CD4-positive, alpha-beta memory T cell (primary cell): ENCODE data around the gene ERICH3. TPM values are rescaled to one million over a fixed set of nuclear protein-coding genes. Genes with fewer than 3 reads are reported as not detected.

Experiments used
- CTCF ChIA-PET: fragments of 350-600 bp; sonication (Branson Sonifier 250); formaldehyde crosslinking; loops from one replicate; lab custom pipeline; 2021; ENCODE audit warnings: inconsistent platforms; ENCODE audit not compliant: partially characterized antibody; lab: Charles Lee
- POLR2A ChIA-PET: fragments of 350-600 bp; sonication (Branson Sonifier 250); formaldehyde crosslinking; loops from one replicate; lab custom pipeline; 2021; ENCODE audit not compliant: partially characterized antibody; lab: Charles Lee
- DNase-seq, 5 donors: peaks; one replicate each; pipeline versions ENCODE4 v3.0.0 to v3.0.0-alpha.2; 2020 to 2022; ENCODE audit warnings: mixed read lengths in 1 of 5
- H3K27ac ChIP-seq: one replicate; pipeline ENCODE4 v1.7.0; 2013; ENCODE audit warnings: low read depth, low read length
- H3K27me3 ChIP-seq: 2 replicates; pipeline ENCODE4 v1.7.0; 2013; ENCODE audit warnings: mild to moderate bottlenecking, low read length, moderate library complexity; ENCODE audit not compliant: insufficient read depth
- H3K36me3 ChIP-seq: 2 replicates; pipeline ENCODE4 v1.7.0; 2013; ENCODE audit warnings: mild to moderate bottlenecking, low read length, moderate library complexity; ENCODE audit not compliant: insufficient read depth
- H3K4me1 ChIP-seq: 2 replicates; pipeline ENCODE4 v1.7.0; 2013; ENCODE audit warnings: mild to moderate bottlenecking, low read length, moderate library complexity; ENCODE audit not compliant: insufficient read depth
- H3K4me3 ChIP-seq, 2 donors: one replicate each; pipeline ENCODE4 v1.7.0; 2013; ENCODE audit warnings: low read length in 2 of 2, mild to moderate bottlenecking in 1 of 2
- H3K9me3 ChIP-seq, 2 donors: one replicate each; pipeline ENCODE4 v1.7.0; 2013; ENCODE audit warnings: low read length in 2 of 2, control low read depth in 1 of 2; ENCODE audit not compliant: control insufficient read depth in 1 of 2
- H3K27ac Mint-ChIP-seq, 7 donors: one replicate each; pipeline ENCODE4 v1.8.0; 2020 to 2021; ENCODE audit warnings: mixed read lengths in 7 of 7, mild to moderate bottlenecking in 6 of 7, inconsistent platforms in 3 of 7, moderate library complexity in 3 of 7
- H3K27me3 Mint-ChIP-seq, 2 donors: one replicate each; pipeline ENCODE4 v1.8.0; 2020 to 2021; ENCODE audit warnings: mixed read lengths in 2 of 2
- H3K36me3 Mint-ChIP-seq, 2 donors: one replicate each; pipeline ENCODE4 v1.8.0; 2020 to 2021; ENCODE audit warnings: mixed read lengths in 2 of 2, inconsistent platforms in 1 of 2, mild to moderate bottlenecking in 1 of 2
- H3K4me1 Mint-ChIP-seq, 4 donors: one replicate each; pipeline ENCODE4 v1.8.0; 2020 to 2021; ENCODE audit warnings: mixed read lengths in 4 of 4, mild to moderate bottlenecking in 1 of 4
- H3K4me3 Mint-ChIP-seq, 8 donors: one replicate each; pipeline ENCODE4 v1.8.0; 2020 to 2021; ENCODE audit warnings: mixed read lengths in 8 of 8, mild to moderate bottlenecking in 7 of 8, moderate library complexity in 6 of 8, inconsistent platforms in 3 of 8
- H3K9me3 Mint-ChIP-seq, 8 donors: one replicate each; pipeline ENCODE4 v1.8.0; 2020 to 2021; ENCODE audit warnings: mixed read lengths in 8 of 8, mild to moderate bottlenecking in 5 of 8, inconsistent platforms in 3 of 8, moderate library complexity in 1 of 8
- intact Hi-C: fragments of 100-400 bp; cut with micrococcal nuclease; formaldehyde crosslinking; loops from one replicate; pipeline ENCODE4 v1.15.1; 2023
- polyA plus RNA-seq, 2 donors: library from polyadenylated mRNA; unstranded; fragments of 300-500 nt; fragmentation: Illumina TruSeq; gene quantifications; one replicate each; pipeline ENCODE4 v1.2.3, GENCODE V29; 2021
- total RNA-seq, 2 experiments: library from RNA; stranded (reverse); gene quantifications; one replicate each; pipeline ENCODE4 v1.2.3, GENCODE V29; 2021

The ERICH3 gene
- total and polyA plus RNA-seq, 4 experiments from 2014 or later, result not detected

DNA sequence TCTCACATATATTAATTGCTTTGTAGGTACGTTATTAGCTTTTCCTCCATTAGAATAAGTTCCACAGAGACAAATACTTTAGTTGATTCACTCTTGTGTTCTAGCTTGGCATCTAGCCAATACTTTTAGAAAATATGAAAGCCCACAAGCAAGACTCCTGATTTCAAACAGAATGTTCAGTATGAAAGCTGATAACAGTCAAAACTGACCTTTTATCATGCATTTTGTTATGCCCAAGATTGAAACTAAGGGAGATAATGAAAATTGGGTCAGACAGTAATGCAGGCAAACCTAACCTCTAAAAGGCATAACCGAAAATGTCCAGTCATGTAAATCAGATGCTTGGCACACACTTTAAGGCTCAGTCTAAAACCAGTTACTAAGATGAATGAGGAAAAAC is 61.7 kb downstream of the ERICH3 start:
- no peaks in the 10 kb centered on the region for H3K36me3 Mint-ChIP-seq
- Histone ChIP-seq H3K4me3 (no peak overlapping the region), H3K4me1 (no peaks in the 10 kb centered on the region), H3K27ac (no peak overlapping the region), H3K36me3 (no peaks in the 10 kb centered on the region), H3K27me3 (no peaks in the 10 kb centered on the region), H3K9me3 (no peaks in the 10 kb centered on the region)
- intact Hi-C loops, result no loop called here
- CTCF ChIA-PET, result no interaction called here
- DNase-seq, result no peak
- POLR2A ChIA-PET, result no interaction called here
- no peak overlapping the region for H3K27ac Mint-ChIP-seq
- peaks cover 0 to 2% (median 0%) of the 10 kb centered on the region in 8 donors for H3K9me3 Mint-ChIP-seq
- no peaks in the 10 kb centered on the region for H3K27me3 Mint-ChIP-seq
- no peak overlapping the region for H3K4me3 Mint-ChIP-seq
- no peaks in the 10 kb centered on the region for H3K4me1 Mint-ChIP-seq

DNA sequence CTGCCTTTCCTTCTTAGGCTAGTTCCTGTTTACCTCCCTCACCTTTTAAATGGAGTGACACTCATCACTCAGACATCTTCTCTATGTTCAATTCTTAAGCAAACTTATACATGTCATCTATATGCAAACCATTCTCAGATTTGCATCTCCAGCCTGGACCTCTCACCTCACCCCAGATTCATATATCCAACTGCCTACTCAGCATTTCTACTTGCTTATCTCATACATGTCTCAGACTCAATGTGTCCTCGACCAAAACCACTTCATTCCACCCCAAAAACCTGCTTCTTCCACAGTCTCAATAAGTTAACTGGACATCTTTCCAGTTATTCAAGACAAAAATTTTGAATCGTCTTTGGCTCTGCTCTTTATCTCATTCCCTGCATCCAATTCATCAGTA is 62.6 kb downstream of the ERICH3 start:
- Histone ChIP-seq H3K27ac (no peak overlapping the region), H3K4me1 (no peaks in the 10 kb centered on the region), H3K4me3 (no peak overlapping the region), H3K9me3 (no peaks in the 10 kb centered on the region), H3K27me3 (no peaks in the 10 kb centered on the region), H3K36me3 (no peaks in the 10 kb centered on the region)
- Mint-ChIP-seq H3K4me1 (no peaks in the 10 kb centered on the region), H3K9me3 (peaks cover 0 to 2% (median 0%) of the 10 kb centered on the region in 8 donors), H3K4me3 (no peak overlapping the region), H3K27ac (no peak overlapping the region), H3K36me3 (no peaks in the 10 kb centered on the region), H3K27me3 (no peaks in the 10 kb centered on the region)
- DNase-seq, result no peak
- CTCF ChIA-PET, result no interaction called here
- intact Hi-C loops, result no loop called here
- POLR2A ChIA-PET, result no interaction called here

GRCh38 chr1:74609810-74610371 is 63.7 kb downstream of the ERICH3 start:
- Histone ChIP-seq H3K27ac (no peak overlapping the region), H3K9me3 (no peaks in the 10 kb centered on the region), H3K27me3 (no peaks in the 10 kb centered on the region), H3K4me3 (no peak overlapping the region), H3K36me3 (no peaks in the 10 kb centered on the region), H3K4me1 (no peaks in the 10 kb centered on the region)
- no peaks in the 10 kb centered on the region for H3K36me3 Mint-ChIP-seq
- ChIA-PET CTCF (no interaction called here), POLR2A (no interaction called here)
- H3K27me3 Mint-ChIP-seq, result no peaks in the 10 kb centered on the region
- H3K4me1 Mint-ChIP-seq, result no peaks in the 10 kb centered on the region
- H3K4me3 Mint-ChIP-seq, result no peak overlapping the region
- intact Hi-C loops, result no loop called here
- H3K27ac Mint-ChIP-seq, result no peak overlapping the region
- no peak for DNase-seq
- peaks cover 0 to 5% (median 0%) of the 10 kb centered on the region in 8 donors for H3K9me3 Mint-ChIP-seq

- H3K27ac Mint-ChIP-seq, result no peak overlapping the region
- H3K4me3 Mint-ChIP-seq, result no peak overlapping the region
- no peaks in the 10 kb centered on the region for H3K9me3 ChIP-seq
- CTCF ChIA-PET, result interaction anchor here (1.5 kb wide), 1 partner anchor 93 kb away, joined by 3 read pairs; no protein-coding TSS in a partner anchor
- H3K4me1 ChIP-seq, result no peaks in the 10 kb centered on the region
- intact Hi-C loops, result no loop called here
- H3K4me1 Mint-ChIP-seq, result no peaks in the 10 kb centered on the region
- no peaks in the 10 kb centered on the region for H3K27me3 ChIP-seq
- peaks cover 4 to 8% of the 10 kb centered on the region in 2 donors for H3K27me3 Mint-ChIP-seq
- H3K27ac ChIP-seq, result no peak overlapping the region
- no peaks in the 10 kb centered on the region for H3K36me3 Mint-ChIP-seq
- H3K36me3 ChIP-seq, result no peaks in the 10 kb centered on the region
- POLR2A ChIA-PET, result no interaction called here
- H3K4me3 ChIP-seq, result no peak overlapping the region
- H3K9me3 Mint-ChIP-seq, result peaks cover 0 to 2% (median 0%) of the 10 kb centered on the region in 8 donors
- no peak for DNase-seq
Measured at GRCh38 chr1:74596717-74597116, 76.9 kb downstream of the ERICH3 start.

- no peaks in the 10 kb centered on the region for H3K36me3 ChIP-seq
- H3K36me3 Mint-ChIP-seq, result no peaks in the 10 kb centered on the region
- no peak overlapping the region for H3K27ac Mint-ChIP-seq
- H3K27me3 ChIP-seq, result no peaks in the 10 kb centered on the region
- peaks cover 2 to 6% of the 10 kb centered on the region in 2 donors for H3K27me3 Mint-ChIP-seq
- H3K4me1 ChIP-seq, result no peaks in the 10 kb centered on the region
- peaks cover 0 to 2% (median 0%) of the 10 kb centered on the region in 8 donors for H3K9me3 Mint-ChIP-seq
- H3K27ac ChIP-seq, result no peak overlapping the region
- H3K4me1 Mint-ChIP-seq, result no peaks in the 10 kb centered on the region
- CTCF ChIA-PET, result no interaction called here
- no peak overlapping the region for H3K4me3 ChIP-seq
- intact Hi-C loops, result no loop called here
- POLR2A ChIA-PET, result no interaction called here
- no peak for DNase-seq
- no peaks in the 10 kb centered on the region for H3K9me3 ChIP-seq
- no peak overlapping the region for H3K4me3 Mint-ChIP-seq
Measured at GRCh38 chr1:74593887-74594866, 79.4 kb downstream of the ERICH3 start.

- Histone ChIP-seq H3K9me3 (no peaks in the 10 kb centered on the region), H3K36me3 (no peaks in the 10 kb centered on the region), H3K27me3 (no peaks in the 10 kb centered on the region), H3K4me1 (no peaks in the 10 kb centered on the region), H3K27ac (no peak overlapping the region), H3K4me3 (no peak overlapping the region)
- no peaks in the 10 kb centered on the region for H3K36me3 Mint-ChIP-seq
- H3K27ac Mint-ChIP-seq, result no peak overlapping the region
- DNase-seq, result no peak
- ChIA-PET POLR2A (no interaction called here), CTCF (no interaction called here)
- H3K27me3 Mint-ChIP-seq, result peaks cover 0 to 4% of the 10 kb centered on the region in 2 donors
- H3K9me3 Mint-ChIP-seq, result peaks cover 0 to 2% (median 0%) of the 10 kb centered on the region in 8 donors
- H3K4me3 Mint-ChIP-seq, result no peak overlapping the region
- intact Hi-C loops, result no loop called here
- no peaks in the 10 kb centered on the region for H3K4me1 Mint-ChIP-seq
Measured at GRCh38 chr1:74592580-74593355, 80.8 kb downstream of the ERICH3 start.

- H3K27ac ChIP-seq, result no peak overlapping the region
- Mint-ChIP-seq H3K36me3 (no peaks in the 10 kb centered on the region), H3K27ac (no peak overlapping the region), H3K9me3 (peaks cover 0 to 2% (median 0%) of the 10 kb centered on the region in 8 donors), H3K4me3 (no peak overlapping the region), H3K4me1 (peaks cover 0 to 1% (median 0%) of the 10 kb centered on the region in 4 donors), H3K27me3 (peaks cover 0 to 4% of the 10 kb centered on the region in 2 donors)
- intact Hi-C loops, result no loop called here
- H3K9me3 ChIP-seq, result no peaks in the 10 kb centered on the region
- DNase-seq, result no peak
- no peaks in the 10 kb centered on the region for H3K4me1 ChIP-seq
- POLR2A ChIA-PET, result no interaction called here
- no peaks in the 10 kb centered on the region for H3K27me3 ChIP-seq
- H3K4me3 ChIP-seq, result no peak overlapping the region
- CTCF ChIA-PET, result interaction anchor here (1.8 kb wide), 1 partner anchor 15 kb away, joined by 4 read pairs; no protein-coding TSS in a partner anchor
- H3K36me3 ChIP-seq, result no peaks in the 10 kb centered on the region
Measured at GRCh38 chr1:74591949-74592348, 81.6 kb downstream of the ERICH3 start.
